Fibroblast of pulmonary artery (primary cell): ENCODE data around the gene ORC5.
A peak's percentile ranks its signal among the peaks of the same experiment; 100 is the strongest.
"Not testable (repeated sequence)": the region's sequence is repeated elsewhere in the genome, so short reads cannot be mapped to it uniquely, and the experiment has no call there.

Experiments
- DNase-seq: peaks from one replicate; pipeline ENCODE4 v3.0.0-alpha.2; 2010; ENCODE audit warnings: low read depth
- H3K4me3 ChIP-seq: replicated peaks from 2 replicates; pipeline ENCODE4 v1.5.1; 2011; ENCODE audit warnings: low read depth, mild to moderate bottlenecking, control low read depth, low read length, moderate library complexity
- CTCF ChIP-seq: IDR thresholded peaks from 2 replicates; pipeline ENCODE4 v1.5.1; 2011; ENCODE audit warnings: mild to moderate bottlenecking, control low read depth, low read length, inconsistent platforms; ENCODE audit errors: missing control alignments

ORC5 gene

GRCh38 chr7:104196161-104196560 lies 11.7 kb downstream of the ORC5 start:
- peak; percentile 29 for DNase-seq
- no peak overlapping the region for H3K4me3 ChIP-seq
- TF ChIP-seq CTCF, result no peak

- no peak for TF ChIP-seq CTCF
Observed at GRCh38 chr7:104192434-104192833, 15.4 kb downstream of the ORC5 start.

GRCh38 chr7:104185346-104185745 lies 22.5 kb downstream of the ORC5 start:
- no peak for TF ChIP-seq CTCF
- no peak overlapping the region for H3K4me3 ChIP-seq
- peak; percentile 24 for DNase-seq

More at GRCh38 chr7:104192434-104192833, 15.4 kb downstream of the ORC5 start:
- no peak for DNase-seq
- H3K4me3 ChIP-seq, result no peak overlapping the region

GRCh38 chr7:104179178-104179577 lies 28.6 kb downstream of the ORC5 start:
- H3K4me3 ChIP-seq, result no peak overlapping the region
- DNase-seq, result no peak
- no peak for TF ChIP-seq CTCF

GRCh38 chr7:104177565-104178083 lies 30.2 kb downstream of the ORC5 start:
- DNase-seq, H3K4me3 ChIP-seq: not testable (repeated sequence)

- H3K4me3 ChIP-seq, result no peak overlapping the region
- no peak for TF ChIP-seq CTCF
- DNase-seq, result no peak
Observed at GRCh38 chr7:104176332-104176731, 31.5 kb downstream of the ORC5 start.

GRCh38 chr7:104175361-104175984 lies 32.3 kb downstream of the ORC5 start:
- no peak overlapping the region for H3K4me3 ChIP-seq
- no peak for DNase-seq
- TF ChIP-seq CTCF, result no peak
